NCI-H460 (cell line): ENCODE measurements around the gene ATP8B3. TPM values are rescaled to one million over a fixed set of nuclear protein-coding genes. Genes with fewer than 3 reads are reported as not detected.
A peak's percentile ranks its signal among the peaks of the same experiment; 100 is the strongest.

Experiments used
- DNase-seq: peaks from one replicate; pipeline ENCODE4 v3.0.0-alpha.2; 2016; ENCODE audit warnings: low read depth; ENCODE audit errors: extremely low read depth
- total RNA-seq: library from RNA; depleted of rRNA; stranded (reverse); fragments of >200 nt; shearing (Covaris generic); gene quantifications from 2 replicates; pipeline ENCODE4 v1.2.3, GENCODE V29; 2014

ATP8B3 gene
- total RNA-seq, 1 experiment from 2014 or later, result 1.7 TPM

DNA sequence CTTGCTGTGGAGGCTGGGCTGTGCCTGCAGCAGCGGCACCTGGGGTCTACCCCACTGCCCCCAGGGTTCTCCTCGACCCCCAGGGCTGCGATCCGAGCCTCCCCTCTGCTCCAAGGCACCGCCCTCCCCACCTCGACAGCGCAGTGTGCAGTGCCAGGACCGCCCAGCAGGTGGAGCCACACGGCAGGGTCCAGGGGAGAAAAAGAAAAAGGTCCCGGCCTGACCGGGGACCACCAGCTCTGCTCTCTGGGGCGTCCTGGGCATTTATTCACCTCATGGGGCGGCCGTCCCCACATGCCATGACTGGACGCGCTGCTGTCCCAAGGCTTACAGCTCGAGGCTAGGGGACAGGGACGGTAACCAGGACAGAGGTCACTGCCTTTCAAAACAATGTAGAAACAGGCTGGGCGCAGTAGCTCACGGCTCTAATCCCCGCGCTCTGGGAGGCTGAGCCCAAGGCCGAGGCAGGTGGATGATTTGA is 25.6 kb upstream of the ATP8B3 start:
- no peak for DNase-seq

DNA sequence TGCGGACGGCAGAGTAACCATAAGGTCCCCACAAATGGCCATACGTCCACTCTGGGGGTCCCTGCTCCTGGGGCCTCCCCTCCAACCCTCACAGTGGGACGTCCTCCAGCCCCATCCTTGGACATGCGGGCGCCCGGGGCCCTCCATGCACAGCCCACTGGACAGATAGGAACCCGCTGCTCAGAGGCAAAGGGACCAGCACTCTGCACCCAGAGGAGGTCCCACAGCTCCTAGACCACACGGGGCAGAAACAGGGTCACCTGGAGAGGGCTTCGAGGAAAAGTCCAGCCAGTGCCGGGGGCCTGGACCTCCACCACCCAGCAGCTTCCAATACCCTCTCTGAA is 25.1 kb upstream of the ATP8B3 start:
- DNase-seq, result no peak

DNA sequence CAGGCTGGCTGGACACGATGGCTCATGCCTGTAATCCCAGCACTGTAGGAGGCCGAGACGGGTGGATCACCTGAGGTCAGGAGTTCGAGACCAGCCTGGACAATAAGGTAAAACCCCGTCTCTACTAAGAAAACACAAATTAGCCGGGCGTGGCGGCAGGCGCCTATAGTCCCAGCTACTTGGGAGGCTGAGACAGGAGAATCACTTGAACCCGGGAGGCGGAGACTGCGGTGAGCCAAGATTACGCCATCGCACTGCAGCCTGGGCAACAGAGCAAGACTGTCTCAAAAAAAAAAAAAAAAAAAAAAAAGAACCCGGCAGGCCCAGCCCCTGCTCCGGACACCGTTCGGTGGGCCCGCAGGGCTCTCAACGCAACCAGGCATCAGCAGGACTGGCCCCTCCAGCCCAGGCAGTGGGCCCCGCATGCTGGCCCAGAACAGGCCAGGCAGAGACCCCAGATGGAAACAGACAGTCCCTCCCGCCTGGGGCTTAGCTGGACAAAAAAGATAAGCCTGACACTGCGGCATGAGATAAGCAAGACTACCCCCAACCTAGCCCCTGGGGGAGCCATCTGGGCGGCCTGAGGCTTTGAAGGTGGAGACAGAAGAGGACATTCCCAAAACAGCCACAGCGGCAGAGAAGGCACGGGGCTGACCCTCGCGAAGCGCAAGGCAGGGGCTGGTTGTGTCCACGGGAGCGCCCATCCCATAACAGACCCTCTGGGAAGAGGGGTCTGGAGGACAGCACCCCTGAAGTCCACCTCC is 24.6 kb upstream of the ATP8B3 start:
- DNase-seq, result no peak

DNA sequence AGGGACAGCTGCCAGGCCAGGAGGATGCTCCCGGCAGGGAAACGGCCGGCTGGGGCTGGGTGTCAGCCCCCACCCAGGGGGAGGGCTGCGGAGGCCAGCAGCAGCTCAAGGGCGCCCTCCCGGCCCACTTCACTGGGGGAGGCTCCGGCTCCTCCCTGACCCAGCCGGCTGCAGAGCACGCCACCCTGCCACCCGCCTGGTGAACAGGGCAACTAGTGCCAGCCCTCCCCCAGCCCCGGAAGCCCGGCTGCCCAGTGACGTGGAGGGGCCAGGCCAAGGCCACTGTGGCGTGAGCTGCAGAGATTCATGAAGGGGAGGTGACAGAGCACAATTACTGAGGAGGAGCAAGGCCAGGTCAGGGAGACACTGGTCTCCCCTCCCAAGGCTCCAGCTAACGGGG is 21.5 kb upstream of the ATP8B3 start:
- no peak for DNase-seq

DNA sequence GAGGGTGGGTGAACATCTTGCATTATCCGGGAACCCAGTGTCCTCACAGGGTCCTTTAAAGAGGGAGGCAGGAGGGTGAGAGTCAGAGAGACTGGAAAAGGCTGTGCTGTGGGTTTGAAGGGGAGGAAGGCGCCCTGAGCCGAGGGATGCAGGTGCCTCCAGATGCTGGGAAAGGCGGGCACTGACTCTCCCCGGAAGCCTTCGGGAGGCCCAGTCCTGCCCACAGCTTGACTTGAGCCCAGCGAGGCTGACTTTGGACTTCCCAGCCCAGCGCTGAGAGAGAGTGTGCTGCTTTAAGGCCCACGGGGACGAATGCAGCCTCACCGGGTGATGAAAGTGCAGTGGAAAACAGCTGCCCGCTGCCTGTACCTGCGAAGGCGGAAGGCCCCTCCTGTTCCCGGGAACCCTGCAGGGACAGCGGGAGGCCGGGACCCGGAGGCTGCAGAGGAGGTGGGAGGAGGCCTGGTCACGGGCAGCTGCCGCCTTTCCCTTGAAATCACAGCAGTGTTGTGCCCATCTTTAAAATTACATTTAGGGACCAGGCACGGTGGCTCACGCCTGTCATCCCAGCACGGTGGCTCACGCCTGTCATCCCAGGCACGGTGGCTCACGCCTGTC is 20.1 kb upstream of the ATP8B3 start:
- no peak for DNase-seq

DNA sequence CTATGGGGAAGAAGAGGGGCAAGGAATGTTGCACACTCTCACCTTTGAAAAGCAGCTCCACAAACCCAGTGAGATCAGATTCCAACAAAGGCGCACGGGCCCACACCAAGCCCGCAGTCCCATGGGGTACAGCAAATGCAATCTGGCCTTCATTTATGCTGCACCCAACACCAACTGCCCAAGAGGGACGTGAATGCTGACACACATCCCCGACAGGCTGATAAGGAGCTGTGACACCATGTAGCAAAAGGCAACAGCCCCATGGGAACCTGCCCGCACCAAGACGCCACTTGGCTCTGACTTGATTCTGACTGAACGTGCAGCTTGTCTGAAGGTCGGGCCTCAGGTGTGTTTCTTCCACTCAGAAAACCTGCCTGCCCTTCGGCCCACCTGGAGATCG is 18.9 kb upstream of the ATP8B3 start:
- DNase-seq, result no peak

DNA sequence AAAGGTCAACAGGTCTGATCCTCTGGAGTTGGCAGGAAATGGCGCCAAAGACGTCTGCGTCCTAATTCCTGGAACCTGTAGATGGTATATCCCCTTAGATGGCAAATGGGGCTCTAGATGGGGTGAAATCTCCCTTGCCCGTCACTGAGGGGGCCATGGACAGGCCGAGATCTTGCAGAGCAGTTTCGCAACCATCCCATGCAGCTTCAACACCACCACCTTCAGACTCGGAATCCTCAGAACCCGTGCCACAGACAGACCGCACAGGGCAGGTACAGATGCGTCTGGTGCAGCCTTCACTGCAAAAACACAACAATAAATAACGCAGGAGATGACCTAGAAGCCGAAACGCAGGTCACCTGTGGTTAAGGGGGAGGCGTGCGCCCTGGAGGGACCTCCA is 18.5 kb upstream of the ATP8B3 start:
- no peak for DNase-seq

DNA sequence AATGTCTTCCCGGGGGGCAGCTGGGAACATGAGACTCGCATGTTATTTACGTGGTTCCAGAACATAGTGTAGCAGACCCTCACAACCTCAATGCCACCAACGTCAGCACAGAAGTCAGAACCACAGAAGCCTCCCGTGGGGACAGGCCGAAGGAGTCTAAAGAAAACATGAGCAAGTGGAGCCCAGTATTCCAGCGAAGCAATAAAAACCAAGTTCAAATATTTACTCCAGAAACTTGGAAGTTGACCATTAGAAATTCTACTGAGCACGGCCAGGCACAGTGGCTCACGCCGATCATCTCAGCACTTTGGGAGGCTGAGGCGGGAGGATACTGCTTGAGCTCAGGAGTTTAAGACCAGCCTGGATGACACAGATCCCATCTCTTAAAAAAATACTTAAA is 17.9 kb upstream of the ATP8B3 start:
- DNase-seq, result no peak

DNA sequence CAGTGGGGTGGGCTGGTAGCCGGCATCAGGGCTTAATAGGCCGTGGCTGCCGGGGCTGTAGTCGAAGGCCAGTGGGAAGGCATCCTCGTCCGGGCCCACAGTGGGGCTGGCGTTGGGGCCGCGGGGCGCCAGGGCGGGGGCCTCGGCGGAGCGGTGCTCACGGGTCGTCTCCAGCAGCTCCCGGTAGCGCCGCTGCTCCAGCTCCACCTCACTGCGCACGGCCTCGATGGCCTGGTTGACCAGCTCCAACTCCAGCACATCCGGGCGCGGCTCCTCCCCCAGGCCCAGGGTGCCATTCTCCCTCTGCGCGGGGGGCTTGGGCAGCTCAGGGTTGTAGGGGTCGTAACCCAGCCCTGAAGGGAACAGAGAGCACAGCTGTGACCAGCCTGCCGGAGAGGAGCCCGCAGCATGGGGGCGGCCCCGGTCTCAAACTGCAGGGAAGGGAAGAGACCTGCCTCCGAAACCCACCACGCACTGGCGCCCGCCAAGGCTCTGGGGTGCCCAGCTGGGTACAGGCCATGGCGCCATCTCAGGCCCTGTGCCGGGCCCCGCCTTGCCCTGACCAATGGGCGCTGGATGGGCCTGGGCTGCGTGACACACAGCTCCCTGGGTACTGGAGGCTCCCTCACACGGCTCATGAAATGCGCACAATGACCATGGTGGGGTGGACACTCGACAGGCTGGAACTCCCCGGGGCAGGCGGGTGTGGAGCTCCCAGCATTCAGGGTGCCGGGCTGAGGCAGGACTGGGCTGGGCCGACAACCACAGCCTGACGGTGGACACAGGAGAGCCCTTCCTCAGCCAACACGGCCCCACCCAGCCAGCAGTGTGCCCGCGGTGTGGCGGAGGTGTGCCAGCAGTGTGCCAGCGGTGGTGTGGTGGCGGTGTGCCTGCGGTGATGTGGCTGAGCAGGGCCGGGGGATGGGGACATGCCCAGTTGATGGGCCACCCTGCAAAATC is 16.5 kb upstream of the ATP8B3 start:
- no peak for DNase-seq

DNA sequence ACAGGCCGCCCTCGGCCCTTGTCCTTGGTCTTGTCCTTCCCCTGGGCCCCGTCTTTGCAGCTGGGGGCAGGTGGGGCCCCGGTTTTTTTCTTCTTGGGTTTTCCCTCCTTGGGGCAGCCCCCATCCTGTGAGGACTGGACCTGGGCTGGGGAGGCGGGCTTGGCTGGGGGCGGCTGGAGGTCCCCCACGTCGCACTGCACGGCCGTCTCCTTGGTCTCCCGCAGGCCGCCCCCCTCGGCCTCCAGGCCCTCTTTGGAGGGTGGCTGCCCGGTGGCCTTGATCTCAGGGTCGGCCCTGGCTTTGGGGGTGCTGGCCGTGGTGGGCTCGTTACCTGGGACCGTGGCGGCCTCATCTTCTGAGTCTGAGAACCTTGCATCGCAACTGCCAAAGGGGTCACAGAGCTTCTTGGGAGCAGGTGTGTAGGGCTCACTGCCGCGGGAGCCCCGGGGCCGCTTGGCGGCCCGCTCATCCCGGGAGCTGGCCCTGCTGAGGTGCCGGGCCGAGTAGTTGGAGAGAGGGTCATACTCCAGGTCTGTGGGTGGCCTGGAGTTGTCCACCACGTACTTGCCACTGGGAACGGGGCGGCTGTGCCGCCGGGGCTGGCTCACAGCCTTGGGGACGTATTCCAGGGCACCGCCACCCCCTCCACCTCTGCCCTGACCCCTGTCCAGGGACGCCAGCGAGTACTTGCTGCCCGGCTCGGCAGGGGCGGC is 15.6 kb upstream of the ATP8B3 start:
- DNase-seq, result no peak

DNA sequence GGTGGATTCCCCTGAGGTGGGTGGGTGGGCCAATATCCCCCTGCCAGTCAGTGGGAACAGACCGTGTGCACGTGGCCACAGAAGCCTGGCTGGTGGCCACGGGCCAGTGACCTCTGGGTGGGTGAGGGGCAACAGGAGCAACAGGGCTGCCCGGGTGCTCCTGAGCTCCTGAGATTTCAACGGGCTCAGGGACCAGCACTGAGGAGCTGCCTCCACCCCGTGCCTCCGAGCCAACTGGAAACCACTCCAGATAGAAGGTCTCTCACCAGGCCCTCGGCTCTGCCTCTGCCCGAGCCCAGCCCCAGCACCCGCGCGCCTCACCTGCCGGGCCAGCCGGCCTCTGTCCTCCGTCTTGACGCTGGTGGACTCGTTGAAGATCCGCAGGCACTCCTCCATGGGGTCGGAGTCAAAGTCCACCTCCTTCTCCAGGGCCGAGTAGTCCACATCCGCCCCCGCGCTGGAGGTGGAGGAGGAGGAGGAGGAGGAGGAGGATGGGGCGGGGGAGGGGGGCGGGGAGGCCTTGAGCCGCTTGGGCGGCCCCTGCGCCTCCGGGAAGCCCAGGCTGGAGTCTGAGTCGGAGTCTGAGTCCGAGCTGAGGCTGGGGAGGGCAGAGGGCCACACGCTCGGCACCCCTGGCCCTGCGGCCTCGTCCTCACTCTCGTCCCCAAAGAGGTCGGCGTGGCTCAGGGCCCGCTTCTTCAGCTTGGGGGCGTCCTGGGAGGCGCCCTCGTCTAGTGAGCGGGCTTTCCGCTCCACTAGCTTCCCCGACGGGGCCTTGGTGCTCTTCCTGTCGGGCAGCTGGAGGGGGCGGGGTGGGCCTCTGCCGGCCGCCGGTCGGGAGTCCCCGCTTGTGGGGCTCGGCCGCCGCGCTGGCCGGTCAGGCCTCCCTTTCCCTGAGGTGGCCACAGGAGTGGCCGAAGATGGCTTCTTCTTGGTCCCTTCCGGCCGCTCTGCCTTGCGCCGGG is 14.8 kb upstream of the ATP8B3 start:
- no peak for DNase-seq

DNA sequence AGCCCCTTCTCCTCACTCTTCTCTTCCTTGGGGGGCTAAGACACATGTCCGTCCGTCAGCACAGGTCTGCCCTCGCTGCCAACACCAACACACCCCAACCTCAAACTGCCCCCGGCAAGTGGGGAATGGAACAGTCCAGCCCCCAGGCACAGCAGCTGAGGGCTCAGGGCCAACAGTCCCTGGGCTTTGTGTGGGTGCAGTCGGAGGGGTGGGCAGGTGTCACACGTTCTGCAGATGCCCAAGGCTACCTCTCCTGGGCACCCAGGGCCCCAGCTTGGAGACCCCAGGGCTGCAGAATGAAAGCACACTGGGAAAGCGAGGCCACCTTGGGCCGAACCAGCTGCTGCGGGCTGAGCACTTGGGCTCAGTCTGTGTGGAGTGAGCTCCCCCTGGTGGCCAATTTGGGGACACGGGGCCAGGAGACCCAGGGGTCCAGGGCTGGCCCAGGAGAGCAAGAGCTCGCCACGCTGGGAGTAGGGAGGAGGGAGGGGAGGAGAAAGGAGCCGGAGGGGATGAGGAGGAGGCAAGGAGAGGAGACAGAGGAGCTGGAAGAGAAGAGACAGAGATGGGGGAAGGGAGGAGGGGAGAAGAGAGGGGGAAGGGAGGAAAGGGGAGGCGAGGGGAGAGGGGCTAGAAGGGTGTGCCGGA is 14.0 kb upstream of the ATP8B3 start:
- peak; percentile 64 for DNase-seq

DNA sequence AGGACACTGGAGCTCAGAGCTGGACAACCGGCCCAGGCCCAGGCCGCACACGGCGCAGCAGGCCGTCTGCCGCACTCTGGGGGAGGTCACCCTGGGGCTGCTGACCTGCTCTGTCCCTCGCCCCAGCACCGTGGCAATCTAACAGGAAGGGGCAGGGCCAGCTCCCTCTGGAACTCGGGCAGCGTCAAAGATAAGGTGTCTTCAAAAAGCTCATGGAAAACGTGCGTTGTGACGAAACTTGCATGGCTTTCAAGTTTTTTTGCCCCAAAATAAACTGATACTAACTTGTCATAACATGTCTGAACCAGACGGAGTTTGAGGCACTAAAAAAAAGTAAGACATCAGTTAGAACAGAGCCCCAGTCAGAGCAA is 12.2 kb upstream of the ATP8B3 start:
- no peak for DNase-seq

DNA sequence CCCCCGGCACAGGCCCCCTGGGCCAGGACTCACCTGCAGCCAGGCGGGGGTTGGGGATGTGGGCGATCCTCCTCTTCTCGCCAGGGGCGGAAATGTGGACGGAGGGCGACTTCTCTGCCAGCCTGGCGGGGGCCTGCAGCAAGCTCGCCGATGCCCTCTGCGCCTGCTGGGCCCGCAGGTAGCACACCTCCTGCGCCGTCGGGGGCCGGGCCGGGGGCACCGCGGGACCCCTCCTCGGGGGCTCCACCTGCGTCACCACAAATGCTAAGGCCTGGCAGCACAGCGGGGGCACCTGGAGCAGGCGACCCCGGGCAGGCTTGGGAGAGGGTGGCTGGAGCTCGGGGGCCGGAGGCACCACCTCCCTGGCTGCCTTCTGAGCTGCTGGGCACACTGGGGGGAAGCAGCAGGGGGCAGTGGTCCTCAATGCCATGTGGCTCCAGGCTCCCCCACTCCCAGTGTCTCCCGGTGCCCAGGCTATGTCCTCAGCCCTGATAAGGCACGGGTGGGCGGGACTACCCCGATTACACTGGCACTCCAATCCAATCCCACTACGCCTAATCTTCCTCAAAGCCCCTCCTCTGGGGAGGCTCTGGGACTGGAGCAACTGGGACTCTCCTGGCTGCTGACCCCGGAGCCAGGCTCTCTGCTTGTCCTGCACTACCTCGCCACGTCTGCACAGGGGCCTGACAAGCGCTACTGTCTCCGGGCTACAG is 11.6 kb upstream of the ATP8B3 start:
- DNase-seq, result no peak

DNA sequence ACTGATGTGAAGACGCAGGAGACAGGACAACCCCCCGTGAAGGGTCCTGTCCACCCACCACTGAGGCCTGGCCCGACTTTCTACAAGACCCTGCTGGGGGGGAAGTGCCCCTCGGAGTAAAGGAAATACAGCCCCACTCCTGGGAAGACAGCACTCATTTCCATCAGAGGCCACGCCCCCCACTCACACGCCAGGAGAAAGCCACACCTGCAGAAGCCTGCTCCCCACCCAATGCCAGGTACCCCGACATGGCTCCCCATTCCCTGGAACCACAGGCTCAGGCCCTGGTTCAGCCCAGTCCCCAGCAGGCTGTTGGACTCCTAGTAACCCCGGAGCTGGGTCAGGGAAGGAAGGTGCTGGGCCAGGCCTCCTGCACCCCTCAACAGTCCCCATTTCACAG is 10.9 kb upstream of the ATP8B3 start:
- DNase-seq, result no peak

DNA sequence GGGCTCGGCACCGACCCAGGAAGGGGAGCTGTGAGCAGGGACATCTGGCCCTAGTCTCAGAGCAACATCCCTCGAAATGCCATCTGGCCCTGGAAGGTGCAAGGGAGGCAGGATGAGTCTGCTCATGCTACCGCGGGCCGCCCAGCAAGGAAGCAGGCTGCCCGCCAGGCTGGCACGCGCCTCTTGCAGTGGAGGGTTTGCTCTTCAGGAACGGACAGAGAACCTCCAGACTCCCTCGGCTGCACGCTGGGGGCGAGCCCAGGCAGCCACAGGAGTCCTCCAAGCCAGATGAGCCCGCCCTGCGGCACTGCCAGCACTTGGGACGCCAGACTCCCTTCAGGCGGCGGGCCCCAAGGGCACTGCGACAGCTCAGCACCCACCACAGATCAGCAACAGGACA is 10.1 kb upstream of the ATP8B3 start:
- DNase-seq, result no peak

DNA sequence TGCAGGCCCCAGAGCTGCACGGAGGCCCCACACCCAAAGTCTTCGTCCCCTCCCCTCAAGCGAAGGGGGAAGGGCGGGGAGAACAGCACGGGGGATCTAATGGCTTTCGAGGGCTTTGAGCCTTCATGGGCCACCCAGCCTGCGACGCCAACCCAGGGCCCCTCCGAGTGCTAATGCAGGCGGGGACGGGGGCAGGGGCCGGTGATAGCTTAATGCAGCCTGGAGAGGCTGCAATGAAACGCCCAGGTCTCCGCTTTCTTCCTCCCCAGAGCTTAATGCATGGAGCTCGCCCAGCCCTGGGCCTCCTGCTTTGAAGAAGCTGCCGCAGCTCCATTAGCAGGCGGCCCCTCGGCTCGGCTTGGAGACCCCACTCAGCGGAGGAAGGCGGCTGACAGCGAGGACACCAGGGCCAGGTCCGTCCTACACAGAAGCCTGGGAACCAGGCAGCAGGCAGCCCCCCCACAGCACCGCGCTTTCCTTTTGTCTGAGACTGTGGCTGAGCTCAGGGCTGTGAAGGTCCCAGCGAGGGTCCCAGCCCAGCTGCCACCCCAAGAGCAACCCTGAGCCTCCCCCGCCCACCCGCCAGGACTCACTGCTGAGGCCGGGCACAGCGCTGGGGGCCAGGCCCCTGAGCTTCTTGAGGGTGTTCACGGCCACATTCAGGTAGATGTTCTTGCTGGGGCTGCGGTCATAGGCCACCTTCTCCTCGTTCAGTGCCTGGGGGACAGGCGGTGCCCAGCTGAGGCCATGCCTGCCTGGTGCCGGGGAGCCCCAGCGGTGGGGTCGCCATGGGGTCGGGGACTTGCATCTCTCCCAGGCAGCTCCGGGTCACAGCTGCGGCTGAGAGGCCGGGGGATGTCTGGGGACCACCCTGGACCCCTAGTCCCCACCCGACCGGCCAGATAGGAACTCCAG is 7.5 kb upstream of the ATP8B3 start:
- no peak for DNase-seq
